Endothelial cell of umbilical vein (primary cell): Measurements from ENCODE around the gene RAB6B.

Experiments
- CTCF ChIP-seq, 2 donors: IDR thresholded peaks; 1 replicate in 1 of 2; 2 replicates in 1 of 2; pipeline ENCODE4 v1.5.1; 2011; ENCODE audit warnings: low read length in 2 of 2, mild to moderate bottlenecking in 2 of 2, moderate library complexity in 2 of 2, control low read depth in 1 of 2, inconsistent platforms in 1 of 2, low read depth in 1 of 2; ENCODE audit not compliant: insufficient read depth in 1 of 2; ENCODE audit errors: extremely low read depth in 1 of 2
- EZH2 ChIP-seq: IDR thresholded peaks from 2 replicates; pipeline ENCODE4 v1.6.1; 2012; ENCODE audit warnings: borderline replicate concordance, low read depth, mild to moderate bottlenecking, moderate library complexity, low read length, inconsistent platforms; ENCODE audit not compliant: severe bottlenecking
- MAX ChIP-seq: IDR thresholded peaks from 2 replicates; pipeline ENCODE4 v1.6.1; 2011; ENCODE audit not compliant: insufficient read depth, insufficient read length
- POLR2A ChIP-seq: IDR thresholded peaks from 2 replicates; pipeline ENCODE4 v1.6.1; 2012; ENCODE audit warnings: low read depth, mild to moderate bottlenecking, control low read depth, low read length
- POLR2AphosphoS5 ChIP-seq: IDR thresholded peaks from 2 replicates; pipeline ENCODE4 v1.6.1; 2012; ENCODE audit warnings: low read depth, mild to moderate bottlenecking, control low read depth, low read length, moderate library complexity; ENCODE audit not compliant: insufficient read depth

DNA sequence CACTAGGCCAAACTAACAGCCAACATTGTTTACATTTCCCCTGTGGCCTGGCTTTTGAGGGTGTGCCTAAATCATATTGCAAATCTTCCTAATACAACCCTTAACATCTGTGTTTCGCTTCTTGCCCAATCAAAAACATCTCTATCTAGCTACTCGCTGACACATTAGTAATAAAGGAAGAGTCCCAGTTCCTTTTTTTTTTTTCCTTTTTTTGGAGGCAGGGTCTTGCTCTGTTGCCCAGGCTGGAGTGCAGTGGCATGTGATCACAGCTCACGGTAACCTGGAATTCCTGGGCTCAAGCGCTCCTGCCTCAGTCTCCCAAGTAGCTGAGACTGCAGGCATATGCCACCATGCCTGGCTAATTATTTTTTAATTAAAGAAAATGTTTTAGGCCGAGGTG is 92.2 kb downstream of the RAB6B start:
- TF ChIP-seq CTCF (IDR thresholded peaks at IDR 0.05; ENCODE audit: extremely low read depth in 1 of 2, insufficient read depth in 1 of 2, low read depth in 1 of 2, low read length in 2 of 2) (no peak), POLR2A (no peak), POLR2AphosphoS5 (no peak), EZH2 (no peak), MAX (no peak)
